ENCODE results near the gene PCSK6. TPM values are rescaled to one million over a fixed set of nuclear protein-coding genes. Genes with fewer than 3 reads are reported as not detected.

The PCSK6 gene
- total RNA-seq, 1 donor from 2014 or later = 8.4 TPM

- TF ChIP-seq CTCF (IDR thresholded peaks at IDR 0.05; ENCODE audit: insufficient read depth, low read length, poor library complexity, severe bottlenecking) = no peak
- no peaks in the 10 kb centered on the region for H3K36me3 ChIP-seq (ENCODE audit: control insufficient read depth, insufficient read depth, low read length)
- no peaks in the 10 kb centered on the region for H3K27me3 ChIP-seq (ENCODE audit: control insufficient read depth, insufficient read depth, low read length)
- no peak overlapping the region for H3K4me3 ChIP-seq (ENCODE audit: low read depth, low read length)
- no peak for DNase-seq (ENCODE audit: low read depth)
These were observed 157.4 kb downstream of the PCSK6 start for GRCh38 chr15:101332061-101332467.

GRCh38 chr15:101329867-101330380 is 159.6 kb downstream of the PCSK6 start:
- no peak for TF ChIP-seq CTCF (IDR thresholded peaks at IDR 0.05; ENCODE audit: insufficient read depth, low read length, poor library complexity, severe bottlenecking)
- no peak for DNase-seq (ENCODE audit: low read depth)
- H3K27me3 ChIP-seq (ENCODE audit: control insufficient read depth, insufficient read depth, low read length) = peaks cover 2% of the 10 kb centered on the region

GRCh38 chr15:101329309-101329863 is 160.1 kb downstream of the PCSK6 start:
- no peaks in the 10 kb centered on the region for H3K36me3 ChIP-seq (ENCODE audit: control insufficient read depth, insufficient read depth, low read length)
- no peak for TF ChIP-seq CTCF (IDR thresholded peaks at IDR 0.05; ENCODE audit: insufficient read depth, low read length, poor library complexity, severe bottlenecking)

More at GRCh38 chr15:101329867-101330380, 159.6 kb downstream of the PCSK6 start:
- H3K36me3 ChIP-seq (ENCODE audit: control insufficient read depth, insufficient read depth, low read length) = no peaks in the 10 kb centered on the region
- no peak overlapping the region for H3K4me3 ChIP-seq (ENCODE audit: low read depth, low read length)

GRCh38 chr15:101328001-101328400 is 161.5 kb downstream of the PCSK6 start:
- H3K36me3 ChIP-seq (ENCODE audit: control insufficient read depth, insufficient read depth, low read length) = no peaks in the 10 kb centered on the region
- H3K4me3 ChIP-seq (ENCODE audit: low read depth, low read length) = no peak overlapping the region
- H3K27me3 ChIP-seq (ENCODE audit: control insufficient read depth, insufficient read depth, low read length) = peaks cover 2% of the 10 kb centered on the region
- TF ChIP-seq CTCF (IDR thresholded peaks at IDR 0.05; ENCODE audit: insufficient read depth, low read length, poor library complexity, severe bottlenecking) = no peak
- DNase-seq (ENCODE audit: low read depth) = no peak

More at GRCh38 chr15:101329309-101329863, 160.1 kb downstream of the PCSK6 start:
- H3K27me3 ChIP-seq (ENCODE audit: control insufficient read depth, insufficient read depth, low read length) = peaks cover 2% of the 10 kb centered on the region
- DNase-seq (ENCODE audit: low read depth) = no peak
- H3K4me3 ChIP-seq (ENCODE audit: low read depth, low read length) = no peak overlapping the region

- Histone ChIP-seq H3K4me3 (ENCODE audit: low read depth, low read length) (no peak overlapping the region), H3K36me3 (ENCODE audit: control insufficient read depth, insufficient read depth, low read length) (no peaks in the 10 kb centered on the region), H3K27me3 (ENCODE audit: control insufficient read depth, insufficient read depth, low read length) (peaks cover 2% of the 10 kb centered on the region)
- TF ChIP-seq CTCF (IDR thresholded peaks at IDR 0.05; ENCODE audit: insufficient read depth, low read length, poor library complexity, severe bottlenecking) = no peak
- DNase-seq (ENCODE audit: low read depth) = no peak
These were observed 162.3 kb downstream of the PCSK6 start for GRCh38 chr15:101327147-101327740.

Data from kidney epithelial cell (primary cell).